NT2/D1 (cell line): ENCODE data around the gene PDCD1LG2.

Experiments used
- SUZ12 ChIP-seq: IDR thresholded peaks from 2 replicates; pipeline ENCODE4 v1.6.1; 2011; ENCODE audit not compliant: insufficient read length, insufficient read depth; ENCODE audit errors: extremely low read depth
- YY1 ChIP-seq: IDR thresholded peaks from 2 replicates; pipeline ENCODE4 v1.6.1; 2011; ENCODE audit not compliant: insufficient read length, insufficient read depth

DNA sequence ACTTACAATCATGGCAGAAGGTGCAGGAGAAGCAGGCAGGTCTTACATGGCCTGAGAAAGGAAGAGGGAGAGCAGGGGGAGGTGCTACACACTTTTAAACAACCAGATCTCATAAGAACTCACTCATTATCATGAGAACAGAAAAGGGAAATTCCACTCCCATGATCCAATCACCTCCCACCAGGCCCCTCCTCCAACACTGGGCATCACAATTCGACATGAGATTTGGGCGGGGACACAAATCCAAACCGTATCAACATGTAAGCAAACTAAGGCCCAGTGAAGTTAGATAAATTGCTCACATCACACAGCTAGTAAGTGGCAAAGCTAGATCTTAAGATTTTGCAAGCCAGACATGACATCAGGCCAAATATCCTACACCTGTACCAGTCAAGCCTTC, 70.3 kb downstream of the PDCD1LG2 start:
- TF ChIP-seq SUZ12 (no peak), YY1 (no peak)
